ENCODE results near the gene BID. TPM values are rescaled to one million over a fixed set of nuclear protein-coding genes. Genes with fewer than 3 reads are reported as not detected.

The BID gene
- total RNA-seq, 4 donors from 2014 or later = 11.8 to 26.6 (median 18.4) TPM

DNA sequence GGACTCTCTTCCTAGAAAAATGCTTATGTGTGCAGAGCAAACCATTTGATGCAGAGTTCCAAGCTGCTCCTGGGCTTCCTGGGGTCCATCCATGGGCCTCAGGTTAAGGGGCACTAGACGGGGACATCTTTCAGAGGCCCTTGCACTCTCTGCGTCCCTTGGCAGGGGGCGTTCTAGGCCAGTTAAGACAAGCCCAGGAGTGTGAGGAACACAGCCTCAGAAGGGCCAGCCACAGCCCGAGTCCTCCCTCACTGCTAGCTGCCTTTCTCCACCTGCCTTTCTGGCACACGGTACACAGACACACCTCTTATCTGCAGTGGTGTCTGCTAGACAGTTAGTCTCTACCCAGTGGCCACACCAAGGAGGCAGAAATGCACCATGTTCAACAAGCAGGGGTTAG lies 18.0 kb upstream of the BID start:
- Histone ChIP-seq H3K4me3 (no peak overlapping the region), H3K9me3 (no peaks in the 10 kb centered on the region), H3K27me3 (no peaks in the 10 kb centered on the region), H3K4me1 (peaks cover 3% of the 10 kb centered on the region), H3K27ac (no peak overlapping the region), H3K36me3 (peaks cover 35% of the 10 kb centered on the region)
- TF ChIP-seq, protein P1, sequence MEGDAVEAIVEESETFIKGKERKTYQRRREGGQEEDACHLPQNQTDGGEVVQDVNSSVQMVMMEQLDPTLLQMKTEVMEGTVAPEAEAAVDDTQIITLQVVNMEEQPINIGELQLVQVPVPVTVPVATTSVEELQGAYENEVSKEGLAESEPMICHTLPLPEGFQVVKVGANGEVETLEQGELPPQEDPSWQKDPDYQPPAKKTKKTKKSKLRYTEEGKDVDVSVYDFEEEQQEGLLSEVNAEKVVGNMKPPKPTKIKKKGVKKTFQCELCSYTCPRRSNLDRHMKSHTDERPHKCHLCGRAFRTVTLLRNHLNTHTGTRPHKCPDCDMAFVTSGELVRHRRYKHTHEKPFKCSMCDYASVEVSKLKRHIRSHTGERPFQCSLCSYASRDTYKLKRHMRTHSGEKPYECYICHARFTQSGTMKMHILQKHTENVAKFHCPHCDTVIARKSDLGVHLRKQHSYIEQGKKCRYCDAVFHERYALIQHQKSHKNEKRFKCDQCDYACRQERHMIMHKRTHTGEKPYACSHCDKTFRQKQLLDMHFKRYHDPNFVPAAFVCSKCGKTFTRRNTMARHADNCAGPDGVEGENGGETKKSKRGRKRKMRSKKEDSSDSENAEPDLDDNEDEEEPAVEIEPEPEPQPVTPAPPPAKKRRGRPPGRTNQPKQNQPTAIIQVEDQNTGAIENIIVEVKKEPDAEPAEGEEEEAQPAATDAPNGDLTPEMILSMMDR (IDR thresholded peaks at IDR 0.05) = no peak
- TF ChIP-seq POLR2AphosphoS5 (IDR thresholded peaks at IDR 0.05) (no peak), POLR2A (IDR thresholded peaks at IDR 0.05) (no peak), EP300 (IDR thresholded peaks at IDR 0.05) (no peak)
- WGBS = 71% methylated on average over 4 of the region's 5 CpGs
- no peak for DNase-seq (ENCODE audit: low spot score in 2 of 2)

DNA sequence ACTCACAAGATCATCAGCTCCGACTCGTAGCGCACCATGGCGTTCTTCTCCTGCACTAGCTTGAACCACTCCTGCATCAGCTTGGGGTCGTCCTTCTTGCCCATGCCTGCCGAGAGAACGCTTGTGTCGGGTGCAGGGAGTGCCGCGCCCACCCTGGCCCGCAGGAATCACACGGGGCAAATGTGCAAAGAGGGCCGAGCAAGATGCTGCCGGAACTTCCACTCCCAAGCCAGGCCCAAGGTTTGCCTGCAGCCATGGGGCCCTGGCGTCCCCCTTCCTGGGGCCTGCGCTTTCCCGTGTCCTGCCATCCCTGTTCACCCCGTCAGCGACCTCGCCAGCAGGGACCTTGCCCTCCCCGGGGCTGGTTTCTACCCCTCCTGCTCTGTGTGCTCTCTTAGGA lies 16.9 kb upstream of the BID start:
- TF ChIP-seq, protein P1 (IDR thresholded peaks at IDR 0.05) = no peak
- TF ChIP-seq POLR2A (IDR thresholded peaks at IDR 0.05) (no peak), EP300 (IDR thresholded peaks at IDR 0.05) (no peak), POLR2AphosphoS5 (IDR thresholded peaks at IDR 0.05) (no peak)
- no peak overlapping the region for H3K4me3 ChIP-seq
- no peaks in the 10 kb centered on the region for H3K9me3 ChIP-seq
- no peak for DNase-seq (ENCODE audit: low spot score in 2 of 2)
- H3K27ac ChIP-seq = no peak overlapping the region
- whole genome bisulfite sequencing = 88% methylated on average over 17 of the region's 21 CpGs
- no peaks in the 10 kb centered on the region for H3K27me3 ChIP-seq
- H3K36me3 ChIP-seq = peaks cover 35% of the 10 kb centered on the region
- peaks cover 14% of the 10 kb centered on the region for H3K4me1 ChIP-seq

DNA sequence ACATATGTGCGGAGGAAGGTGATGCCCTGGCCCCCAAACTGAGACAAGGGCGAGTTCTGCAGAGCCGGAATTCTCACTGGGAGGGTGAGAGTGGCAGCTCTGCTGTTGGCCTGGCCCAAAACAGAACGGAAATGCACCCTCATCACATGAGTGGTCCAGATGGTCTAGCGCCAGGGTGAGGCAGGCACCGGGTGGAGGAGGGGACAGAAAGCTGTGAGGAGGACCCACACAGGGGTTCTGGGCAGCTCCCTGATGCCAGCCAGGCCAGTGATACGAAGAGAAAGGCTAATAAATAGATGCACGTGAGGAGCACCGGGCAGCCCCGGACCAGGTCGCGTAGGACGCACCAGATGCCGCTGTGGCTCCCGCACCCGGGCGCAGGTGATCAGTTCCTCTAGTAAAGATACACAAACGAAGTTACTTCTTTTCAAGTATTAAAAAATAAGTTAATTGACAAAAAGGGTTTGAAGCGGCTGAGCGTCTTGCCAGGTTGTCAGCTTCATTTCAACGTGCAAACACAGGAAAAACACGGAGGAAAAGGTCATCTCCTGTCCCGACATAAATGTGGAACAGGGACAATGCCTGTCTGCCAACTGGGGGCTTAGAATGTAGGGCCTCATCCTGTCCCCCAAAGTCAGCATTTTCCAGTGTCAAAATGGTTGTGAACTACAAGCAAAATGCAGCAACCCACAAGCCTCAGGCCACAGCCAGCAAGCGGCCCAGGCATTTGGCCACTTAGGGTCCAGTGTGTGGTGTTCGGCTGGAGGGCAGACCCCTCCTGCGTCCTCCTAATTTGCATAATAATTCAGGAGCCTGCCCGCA lies 15.3 kb upstream of the BID start:
- Histone ChIP-seq H3K27ac (no peak overlapping the region), H3K9me3 (no peaks in the 10 kb centered on the region), H3K4me1 (peaks cover 19% of the 10 kb centered on the region), H3K4me3 (no peak overlapping the region), H3K36me3 (peaks cover 32% of the 10 kb centered on the region), H3K27me3 (no peaks in the 10 kb centered on the region)
- TF ChIP-seq POLR2AphosphoS5 (IDR thresholded peaks at IDR 0.05) (no peak), EP300 (IDR thresholded peaks at IDR 0.05) (no peak), POLR2A (IDR thresholded peaks at IDR 0.05) (no peak)
- TF ChIP-seq, protein P1 (IDR thresholded peaks at IDR 0.05) = no peak
- no peak for DNase-seq (ENCODE audit: low spot score in 2 of 2)
- WGBS = 92% methylated on average over 27 of the region's 27 CpGs

DNA sequence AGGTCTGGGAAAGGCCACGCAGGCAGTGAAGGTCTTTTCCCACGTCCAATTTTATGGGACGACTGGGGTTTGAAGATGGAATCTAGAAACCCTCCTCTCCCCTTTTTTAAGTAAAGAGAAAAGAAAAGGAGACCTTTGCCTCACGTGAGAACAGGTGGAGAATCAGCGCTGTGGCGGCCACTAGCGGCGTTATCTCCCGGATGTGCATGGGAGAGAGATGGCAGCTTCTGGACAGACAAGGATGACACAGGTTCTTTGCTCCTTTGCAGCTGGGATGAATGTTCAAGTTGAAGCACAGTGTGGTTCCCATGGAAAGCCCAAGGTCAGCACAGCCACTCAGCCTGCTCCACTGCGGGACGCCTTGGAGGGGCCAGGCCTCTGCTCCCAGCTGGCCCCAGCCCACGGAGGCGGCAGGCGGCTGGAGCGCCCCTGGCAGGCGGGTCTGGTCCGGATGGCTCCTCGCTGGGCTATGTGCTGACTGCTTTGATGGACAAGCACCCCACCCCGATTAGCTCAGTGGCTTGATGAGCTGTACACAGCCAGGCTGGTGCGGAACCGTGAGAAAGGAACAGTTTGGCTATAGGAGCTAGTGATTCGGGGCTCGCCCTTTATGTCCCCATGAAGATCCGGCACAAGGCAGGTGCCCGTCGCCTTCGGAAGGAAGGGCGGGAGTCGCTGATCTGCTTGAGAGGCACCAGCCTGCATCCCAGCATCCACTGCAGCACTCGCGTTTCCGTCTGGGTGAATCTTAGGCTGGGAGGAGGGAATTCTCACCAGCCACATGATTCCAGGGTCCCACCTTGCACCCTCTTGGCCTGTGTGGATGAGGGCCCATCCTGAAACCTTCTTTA lies 14.5 kb upstream of the BID start:
- no peaks in the 10 kb centered on the region for H3K27me3 ChIP-seq
- WGBS = 96% methylated on average over 31 of the region's 32 CpGs
- no peak overlapping the region for H3K4me3 ChIP-seq
- DNase-seq (ENCODE audit: low spot score in 2 of 2) = no peak
- H3K27ac ChIP-seq = no peak overlapping the region
- peaks cover 32% of the 10 kb centered on the region for H3K36me3 ChIP-seq
- TF ChIP-seq POLR2A (IDR thresholded peaks at IDR 0.05) (no peak), POLR2AphosphoS5 (IDR thresholded peaks at IDR 0.05) (no peak), EP300 (IDR thresholded peaks at IDR 0.05) (no peak)
- TF ChIP-seq, protein P1 (IDR thresholded peaks at IDR 0.05) = no peak
- no peaks in the 10 kb centered on the region for H3K9me3 ChIP-seq
- peaks cover 21% of the 10 kb centered on the region for H3K4me1 ChIP-seq

Measured in suprapubic skin (tissue), 4 donors.